Breast epithelium (tissue), 4 donors: Measurements from ENCODE around the gene GARIN5A. TPM values are rescaled to one million over a fixed set of nuclear protein-coding genes. Genes with fewer than 3 reads are reported as not detected.

ENCODE experiments used
- DNase-seq, 2 donors: peaks; one replicate each; pipeline ENCODE4 v3.0.0-alpha.2; 2019; ENCODE audit warnings: low spot score in 2 of 2
- H3K27ac ChIP-seq, 2 donors: fragments of 200-600 bp; sonication (generic) in 1 of 2; one replicate each; pipeline ENCODE4 v1.5.1; 2016 to 2019; ENCODE audit warnings: mild to moderate bottlenecking in 1 of 2
- H3K27me3 ChIP-seq, 2 donors: fragments of 200-600 bp; sonication (generic) in 1 of 2; one replicate each; pipeline versions ENCODE4 v1.5.1 to v1.6.0; 2017 to 2019; ENCODE audit warnings: control low read depth in 1 of 2, mild to moderate bottlenecking in 1 of 2
- H3K36me3 ChIP-seq: fragments of 200-600 bp; one replicate; pipeline ENCODE4 v1.5.1; 2019
- H3K4me1 ChIP-seq, 2 donors: fragments of 200-600 bp; sonication (generic); one replicate each; pipeline ENCODE4 v1.5.1; 2016 to 2019; ENCODE audit warnings: control low read depth in 1 of 2
- H3K4me3 ChIP-seq, 3 donors: fragments of 200-600 bp; sonication (generic); 1 replicate in 2 of 3; 2 replicates in 1 of 3; pipeline ENCODE4 v1.5.1; 2016 to 2019; ENCODE audit warnings: mild to moderate bottlenecking in 3 of 3, moderate library complexity in 2 of 3
- H3K9me3 ChIP-seq, 2 donors: fragments of 200-600 bp; sonication (generic) in 1 of 2; one replicate each; pipeline ENCODE4 v1.5.1; 2016 to 2019; ENCODE audit warnings: control low read depth in 1 of 2
- CTCF ChIP-seq, 3 donors: fragments of 450-650 bp; IDR thresholded peaks; one replicate each; pipeline ENCODE4 v1.5.1; 2016 to 2017; ENCODE audit warnings: antibody characterized with exemption in 3 of 3, mild to moderate bottlenecking in 3 of 3, moderate library complexity in 3 of 3
- POLR2A ChIP-seq: fragments of 450-650 bp; IDR thresholded peaks from one replicate; pipeline ENCODE4 v1.6.1; 2016; ENCODE audit warnings: antibody characterized with exemption, mild to moderate bottlenecking, moderate library complexity
- POLR2AphosphoS5 ChIP-seq, 3 donors: sonication (generic); formaldehyde crosslinking; IDR thresholded peaks; one replicate each; pipeline ENCODE4 v1.6.1; 2017; ENCODE audit warnings: antibody characterized with exemption in 3 of 3
- intact Hi-C: fragments of 100-400 bp; cut with DNase I; formaldehyde crosslinking; loops from one replicate; pipeline ENCODE4 v1.15.1; 2023; ENCODE audit warnings: low total_unique reads
- total RNA-seq, 3 donors: library from RNA; depleted of rRNA; stranded (reverse); fragments of >200 nt; gene quantifications; one replicate each; pipeline ENCODE4 v1.1.0, GENCODE V29; 2016

GARIN5A gene
- total RNA-seq, 3 donors from 2014 or later, result 0.98 to 1.3 (median 1.1) TPM

DNA sequence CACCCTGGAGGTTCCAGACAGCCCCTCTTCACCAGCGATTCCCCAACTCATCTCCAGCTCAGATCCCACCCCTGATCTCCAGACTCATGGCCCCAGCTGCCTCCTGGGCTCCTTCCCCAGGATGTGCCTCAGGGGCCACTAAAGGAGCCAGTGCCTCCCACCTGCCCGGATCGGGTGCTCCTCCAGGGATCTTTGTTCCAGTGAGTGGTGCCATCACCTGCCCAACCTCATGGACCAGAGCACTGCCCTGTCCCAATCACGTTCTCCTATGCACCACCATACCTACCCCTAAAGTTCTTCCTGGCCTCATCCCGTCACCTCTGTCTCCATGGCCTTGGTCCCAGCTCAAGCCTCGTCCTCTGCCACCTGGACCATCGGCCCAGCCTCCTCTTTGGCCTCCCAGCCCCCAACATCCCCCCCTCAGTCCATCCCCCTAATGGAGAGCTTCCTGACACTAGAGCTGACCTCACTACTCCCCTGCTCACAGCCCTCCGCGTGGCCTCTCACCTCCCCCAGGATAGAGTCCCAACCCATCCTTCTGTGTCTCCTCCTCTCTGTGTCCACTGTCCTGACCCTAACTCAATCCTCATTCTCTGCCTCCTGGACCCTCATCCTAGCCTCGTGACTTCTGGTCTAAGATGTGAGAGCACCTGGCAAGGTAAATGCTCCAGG is 8.8 kb upstream of the GARIN5A start:
- TF ChIP-seq CTCF (IDR thresholded peaks at IDR 0.05), result no peak
- H3K27me3 ChIP-seq, result peaks cover 0 to 3% of the 10 kb centered on the region in 2 donors
- H3K27ac ChIP-seq, result no peak overlapping the region
- no peaks in the 10 kb centered on the region for H3K36me3 ChIP-seq
- H3K4me1 ChIP-seq, result no peaks in the 10 kb centered on the region
- H3K9me3 ChIP-seq, result no peaks in the 10 kb centered on the region
- no peak for DNase-seq
- no peak overlapping the region for H3K4me3 ChIP-seq
- intact Hi-C loops, result no loop called here

DNA sequence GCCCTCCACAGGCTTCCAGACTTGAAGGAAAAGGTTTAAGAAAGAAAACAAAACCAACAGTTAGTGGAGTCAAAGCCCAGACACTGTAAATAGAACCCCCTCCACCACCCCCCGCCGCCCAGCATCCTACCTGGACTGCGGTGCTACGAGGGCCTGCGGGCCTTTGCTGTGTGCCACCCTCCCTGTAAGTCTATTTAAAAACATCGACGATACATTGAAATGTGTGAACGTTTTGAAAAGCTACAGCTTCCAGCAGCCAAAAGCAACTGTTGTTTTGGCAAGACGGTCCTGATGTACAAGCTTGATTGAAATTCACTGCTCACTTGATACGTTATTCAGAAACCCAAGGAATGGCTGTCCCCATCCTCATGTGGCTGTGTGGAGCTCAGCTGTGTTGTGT is 6.3 kb upstream of the GARIN5A start:
- TF ChIP-seq POLR2AphosphoS5 (IDR thresholded peaks at IDR 0.05), result no peak
- TF ChIP-seq CTCF (IDR thresholded peaks at IDR 0.05), result no peak
- no peak for TF ChIP-seq POLR2A
- H3K4me3 ChIP-seq, result no peak overlapping the region
- H3K9me3 ChIP-seq, result no peaks in the 10 kb centered on the region
- no peaks in the 10 kb centered on the region for H3K4me1 ChIP-seq
- H3K27me3 ChIP-seq, result peaks cover 0 to 3% of the 10 kb centered on the region in 2 donors
- H3K36me3 ChIP-seq, result no peaks in the 10 kb centered on the region
- no peak for DNase-seq
- no peak overlapping the region for H3K27ac ChIP-seq
- intact Hi-C loops, result no loop called here

DNA sequence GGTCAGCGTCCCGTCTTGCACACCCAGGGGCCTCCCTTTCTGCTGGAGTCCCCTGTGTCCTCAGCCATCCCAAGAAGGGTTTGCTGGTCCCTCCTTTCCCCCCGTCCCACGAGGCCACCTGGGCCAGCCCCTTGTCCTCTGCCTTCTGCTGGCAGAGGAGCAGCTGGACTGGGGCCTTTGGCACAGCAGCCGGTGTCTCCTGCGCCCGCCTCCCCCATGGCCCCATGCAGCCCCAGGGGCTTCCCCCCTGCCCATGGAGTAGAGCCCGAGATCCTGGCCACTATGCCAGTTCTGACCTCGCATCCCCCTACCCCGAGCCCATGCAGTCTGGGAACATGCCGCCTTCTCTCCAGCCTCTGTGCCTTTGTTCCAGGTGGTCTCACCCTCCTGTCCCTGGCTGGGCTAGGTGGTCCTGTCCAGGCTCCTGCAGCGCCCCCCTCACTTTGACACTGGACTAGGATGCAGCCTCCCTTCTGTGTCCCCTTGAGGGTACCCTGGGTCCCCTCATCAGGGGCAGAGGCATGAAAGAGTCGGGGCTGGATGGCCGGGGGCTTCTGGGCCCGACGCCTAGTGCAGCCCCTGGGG is 5.7 kb upstream of the GARIN5A start:
- no peak overlapping the region for H3K27ac ChIP-seq
- DNase-seq, result no peak

GRCh38 chr19:50481351-50482149 is 4.9 kb upstream of the GARIN5A start:
- no peaks in the 10 kb centered on the region for H3K27me3 ChIP-seq
- H3K36me3 ChIP-seq, result no peaks in the 10 kb centered on the region
- intact Hi-C loops, result no loop called here
- TF ChIP-seq POLR2A (no peak), CTCF (IDR thresholded peaks at IDR 0.05) (no peak), POLR2AphosphoS5 (IDR thresholded peaks at IDR 0.05) (no peak)
- DNase-seq, result no peak
- H3K4me3 ChIP-seq, result no peak overlapping the region
- no peak overlapping the region for H3K27ac ChIP-seq
- peaks cover 3 to 9% of the 10 kb centered on the region in 2 donors for H3K4me1 ChIP-seq
- H3K9me3 ChIP-seq, result no peaks in the 10 kb centered on the region

More for the DNA sequence above, 5.7 kb upstream of the GARIN5A start:
- Histone ChIP-seq H3K4me3 (no peak overlapping the region), H3K9me3 (no peaks in the 10 kb centered on the region), H3K36me3 (no peaks in the 10 kb centered on the region), H3K4me1 (peaks cover 3 to 4% of the 10 kb centered on the region in 2 donors), H3K27me3 (peaks cover 0 to 3% of the 10 kb centered on the region in 2 donors)
- intact Hi-C loops, result no loop called here
- TF ChIP-seq POLR2A (no peak), CTCF (IDR thresholded peaks at IDR 0.05) (no peak), POLR2AphosphoS5 (IDR thresholded peaks at IDR 0.05) (no peak)
